GM23338 (cell line): ENCODE measurements around the gene ADAMTS14. TPM values are rescaled to one million over a fixed set of nuclear protein-coding genes. Genes with fewer than 3 reads are reported as not detected.

Experiments
- ATAC-seq: fragments of 200-7000 bp; cut with Tn5 transposase; 3 replicates; pipeline ENCODE4 v1.9.1; 2020
- DNase-seq: peaks from one replicate; pipeline ENCODE4 v3.0.0-alpha.2; 2015; ENCODE audit warnings: low spot score
- H2AFZ ChIP-seq: fragments of 200-600 bp; sonication (generic); 2 replicates; pipeline ENCODE4 v1.8.0; 2016; ENCODE audit warnings: antibody characterized with exemption, mild to moderate bottlenecking, moderate library complexity
- H3F3A ChIP-seq: fragments of 200-600 bp; sonication (generic); replicated peaks from 2 replicates; pipeline ENCODE4 v1.8.0; 2017; ENCODE audit warnings: antibody characterized with exemption, mixed run types, low read depth
- H3K27ac ChIP-seq: fragments of 200-600 bp; sonication (generic); 2 replicates; pipeline ENCODE4 v1.6.1; 2016; ENCODE audit warnings: low read depth
- H3K27me3 ChIP-seq: fragments of 200-600 bp; sonication (generic); 2 replicates; pipeline ENCODE4 v1.8.0; 2016; ENCODE audit warnings: mild to moderate bottlenecking, mixed run types, moderate library complexity; ENCODE audit not compliant: insufficient read depth
- H3K36me3 ChIP-seq: fragments of 200-600 bp; sonication (generic); 2 replicates; pipeline ENCODE4 v1.8.0; 2016; ENCODE audit warnings: mild to moderate bottlenecking; ENCODE audit not compliant: insufficient read depth
- H3K4me1 ChIP-seq: fragments of 200-600 bp; sonication (generic); 2 replicates; pipeline ENCODE4 v1.8.0; 2016; ENCODE audit warnings: mild to moderate bottlenecking, moderate library complexity; ENCODE audit not compliant: insufficient read depth
- H3K4me2 ChIP-seq: fragments of 200-600 bp; sonication (generic); 2 replicates; pipeline ENCODE4 v1.7.1; 2017; ENCODE audit warnings: mixed run types
- H3K4me3 ChIP-seq: fragments of 200-600 bp; sonication (generic); 2 replicates; pipeline ENCODE4 v1.6.1; 2016; ENCODE audit warnings: mixed run types
- H3K79me2 ChIP-seq: fragments of 200-600 bp; sonication (generic); replicated peaks from 2 replicates; pipeline ENCODE4 v1.8.0; 2017; ENCODE audit warnings: mild to moderate bottlenecking; ENCODE audit not compliant: insufficient read depth
- H3K9me2 ChIP-seq: fragments of 200-600 bp; sonication (generic); 2 replicates; pipeline ENCODE4 v1.8.0; 2017; ENCODE audit not compliant: insufficient read depth
- H4K20me1 ChIP-seq: fragments of 200-600 bp; sonication (generic); replicated peaks from 2 replicates; pipeline ENCODE4 v1.8.0; 2017; ENCODE audit warnings: mild to moderate bottlenecking; ENCODE audit not compliant: insufficient read depth
- H3K27ac Mint-ChIP-seq: 2 replicates; pipeline ENCODE4 v1.8.0; 2020; ENCODE audit warnings: inconsistent platforms, mild to moderate bottlenecking, moderate library complexity, mixed read lengths
- H3K27me3 Mint-ChIP-seq: 3 replicates; pipeline ENCODE4 v1.8.0; 2022; ENCODE audit warnings: low read depth, mild to moderate bottlenecking, moderate library complexity, mixed read lengths, inconsistent platforms; ENCODE audit not compliant: insufficient read depth, poor library complexity
- H3K36me3 Mint-ChIP-seq: 3 replicates; pipeline ENCODE4 v1.8.0; 2021; ENCODE audit warnings: low read depth, mild to moderate bottlenecking, inconsistent platforms, moderate library complexity, mixed read lengths
- H3K4me1 Mint-ChIP-seq: 3 replicates; pipeline ENCODE4 v1.8.0; 2020; ENCODE audit warnings: mild to moderate bottlenecking, inconsistent platforms, mixed read lengths
- H3K4me3 Mint-ChIP-seq: 3 replicates; pipeline ENCODE4 v1.8.0; 2021; ENCODE audit warnings: moderate library complexity, mild to moderate bottlenecking, inconsistent platforms, mixed read lengths
- H3K9me3 Mint-ChIP-seq: 3 replicates; pipeline ENCODE4 v1.8.0; 2020; ENCODE audit warnings: moderate library complexity, mild to moderate bottlenecking, inconsistent platforms, mixed read lengths
- CREB1 ChIP-seq: fragments of 250-450 bp; sonication (Bioruptor Pico); IDR thresholded peaks from 2 replicates; pipeline ENCODE4 v1.5.0; 2020; ENCODE audit warnings: low read depth, mild to moderate bottlenecking, moderate library complexity
- JUNB ChIP-seq: IDR thresholded peaks from one replicate; pipeline ENCODE4 v1.6.1; 2016; ENCODE audit warnings: antibody characterized with exemption; ENCODE audit not compliant: unreplicated experiment
- POLR2AphosphoS5 ChIP-seq: IDR thresholded peaks from 2 replicates; pipeline ENCODE4 v1.6.1; 2016; ENCODE audit warnings: antibody characterized with exemption, low read depth
- polyA plus RNA-seq: library from polyadenylated mRNA; unstranded; fragments of >200 nt; fragmentation: Nextera tagmentation; extraction: Ambion mirVana; gene quantifications from 2 replicates; pipeline ENCODE4 v1.2.1, GENCODE V29; 2016
- total RNA-seq: library from RNA; depleted of rRNA; stranded (reverse); fragments of >200 nt; shearing (Covaris generic); gene quantifications from 2 replicates; pipeline ENCODE4 v1.2.3, GENCODE V29; 2014
- TF ChIP-seq, protein P1 (sequence below): fragments of 250-450 bp; sonication (Bioruptor Pico); IDR thresholded peaks from 2 replicates; pipeline ENCODE4 v1.5.0; 2020; ENCODE audit warnings: mild to moderate bottlenecking, moderate library complexity
- TF ChIP-seq, protein P2 (sequence below), 2 experiments: fragments of 200-600 bp in 1 of 2; sonication (generic) in 1 of 2; conservative IDR thresholded peaks; 2 replicates each; pipeline versions ENCODE4 v1.5.1 to v1.6.1; 2016 to 2017; ENCODE audit warnings: antibody characterized with exemption in 2 of 2, low read depth in 2 of 2, mild to moderate bottlenecking in 2 of 2, moderate library complexity in 1 of 2

The ADAMTS14 gene
- total and polyA plus RNA-seq, 2 experiments from 2014 or later: 1.9 to 2.1 TPM

DNA sequence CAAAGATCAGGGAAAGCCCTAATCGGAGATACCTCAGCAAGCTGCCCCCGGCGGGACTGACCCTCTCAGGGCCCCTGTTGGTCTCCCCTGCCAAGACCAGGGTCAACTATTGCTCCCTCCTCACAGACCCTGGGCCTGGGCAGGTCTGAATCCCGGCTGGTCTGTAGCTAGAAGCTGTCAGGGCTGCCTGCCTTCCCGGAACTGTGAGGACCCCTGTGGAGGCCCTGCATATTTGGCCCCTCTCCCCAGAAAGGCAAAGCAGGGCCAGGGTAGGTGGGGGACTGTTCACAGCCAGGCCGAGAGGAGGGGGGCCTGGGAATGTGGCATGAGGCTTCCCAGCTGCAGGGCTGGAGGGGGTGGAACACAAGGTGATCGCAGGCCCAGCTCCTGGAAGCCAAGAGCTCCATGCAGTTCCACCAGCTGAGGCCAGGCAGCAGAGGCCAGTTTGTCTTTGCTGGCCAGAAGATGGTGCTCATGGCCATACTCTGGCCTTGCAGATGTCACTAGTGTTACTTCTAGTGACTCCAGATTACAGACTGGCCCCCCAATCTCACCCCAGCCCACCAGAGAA lies 88.8 kb downstream of the ADAMTS14 start (continued):
- TF ChIP-seq, protein P1, sequence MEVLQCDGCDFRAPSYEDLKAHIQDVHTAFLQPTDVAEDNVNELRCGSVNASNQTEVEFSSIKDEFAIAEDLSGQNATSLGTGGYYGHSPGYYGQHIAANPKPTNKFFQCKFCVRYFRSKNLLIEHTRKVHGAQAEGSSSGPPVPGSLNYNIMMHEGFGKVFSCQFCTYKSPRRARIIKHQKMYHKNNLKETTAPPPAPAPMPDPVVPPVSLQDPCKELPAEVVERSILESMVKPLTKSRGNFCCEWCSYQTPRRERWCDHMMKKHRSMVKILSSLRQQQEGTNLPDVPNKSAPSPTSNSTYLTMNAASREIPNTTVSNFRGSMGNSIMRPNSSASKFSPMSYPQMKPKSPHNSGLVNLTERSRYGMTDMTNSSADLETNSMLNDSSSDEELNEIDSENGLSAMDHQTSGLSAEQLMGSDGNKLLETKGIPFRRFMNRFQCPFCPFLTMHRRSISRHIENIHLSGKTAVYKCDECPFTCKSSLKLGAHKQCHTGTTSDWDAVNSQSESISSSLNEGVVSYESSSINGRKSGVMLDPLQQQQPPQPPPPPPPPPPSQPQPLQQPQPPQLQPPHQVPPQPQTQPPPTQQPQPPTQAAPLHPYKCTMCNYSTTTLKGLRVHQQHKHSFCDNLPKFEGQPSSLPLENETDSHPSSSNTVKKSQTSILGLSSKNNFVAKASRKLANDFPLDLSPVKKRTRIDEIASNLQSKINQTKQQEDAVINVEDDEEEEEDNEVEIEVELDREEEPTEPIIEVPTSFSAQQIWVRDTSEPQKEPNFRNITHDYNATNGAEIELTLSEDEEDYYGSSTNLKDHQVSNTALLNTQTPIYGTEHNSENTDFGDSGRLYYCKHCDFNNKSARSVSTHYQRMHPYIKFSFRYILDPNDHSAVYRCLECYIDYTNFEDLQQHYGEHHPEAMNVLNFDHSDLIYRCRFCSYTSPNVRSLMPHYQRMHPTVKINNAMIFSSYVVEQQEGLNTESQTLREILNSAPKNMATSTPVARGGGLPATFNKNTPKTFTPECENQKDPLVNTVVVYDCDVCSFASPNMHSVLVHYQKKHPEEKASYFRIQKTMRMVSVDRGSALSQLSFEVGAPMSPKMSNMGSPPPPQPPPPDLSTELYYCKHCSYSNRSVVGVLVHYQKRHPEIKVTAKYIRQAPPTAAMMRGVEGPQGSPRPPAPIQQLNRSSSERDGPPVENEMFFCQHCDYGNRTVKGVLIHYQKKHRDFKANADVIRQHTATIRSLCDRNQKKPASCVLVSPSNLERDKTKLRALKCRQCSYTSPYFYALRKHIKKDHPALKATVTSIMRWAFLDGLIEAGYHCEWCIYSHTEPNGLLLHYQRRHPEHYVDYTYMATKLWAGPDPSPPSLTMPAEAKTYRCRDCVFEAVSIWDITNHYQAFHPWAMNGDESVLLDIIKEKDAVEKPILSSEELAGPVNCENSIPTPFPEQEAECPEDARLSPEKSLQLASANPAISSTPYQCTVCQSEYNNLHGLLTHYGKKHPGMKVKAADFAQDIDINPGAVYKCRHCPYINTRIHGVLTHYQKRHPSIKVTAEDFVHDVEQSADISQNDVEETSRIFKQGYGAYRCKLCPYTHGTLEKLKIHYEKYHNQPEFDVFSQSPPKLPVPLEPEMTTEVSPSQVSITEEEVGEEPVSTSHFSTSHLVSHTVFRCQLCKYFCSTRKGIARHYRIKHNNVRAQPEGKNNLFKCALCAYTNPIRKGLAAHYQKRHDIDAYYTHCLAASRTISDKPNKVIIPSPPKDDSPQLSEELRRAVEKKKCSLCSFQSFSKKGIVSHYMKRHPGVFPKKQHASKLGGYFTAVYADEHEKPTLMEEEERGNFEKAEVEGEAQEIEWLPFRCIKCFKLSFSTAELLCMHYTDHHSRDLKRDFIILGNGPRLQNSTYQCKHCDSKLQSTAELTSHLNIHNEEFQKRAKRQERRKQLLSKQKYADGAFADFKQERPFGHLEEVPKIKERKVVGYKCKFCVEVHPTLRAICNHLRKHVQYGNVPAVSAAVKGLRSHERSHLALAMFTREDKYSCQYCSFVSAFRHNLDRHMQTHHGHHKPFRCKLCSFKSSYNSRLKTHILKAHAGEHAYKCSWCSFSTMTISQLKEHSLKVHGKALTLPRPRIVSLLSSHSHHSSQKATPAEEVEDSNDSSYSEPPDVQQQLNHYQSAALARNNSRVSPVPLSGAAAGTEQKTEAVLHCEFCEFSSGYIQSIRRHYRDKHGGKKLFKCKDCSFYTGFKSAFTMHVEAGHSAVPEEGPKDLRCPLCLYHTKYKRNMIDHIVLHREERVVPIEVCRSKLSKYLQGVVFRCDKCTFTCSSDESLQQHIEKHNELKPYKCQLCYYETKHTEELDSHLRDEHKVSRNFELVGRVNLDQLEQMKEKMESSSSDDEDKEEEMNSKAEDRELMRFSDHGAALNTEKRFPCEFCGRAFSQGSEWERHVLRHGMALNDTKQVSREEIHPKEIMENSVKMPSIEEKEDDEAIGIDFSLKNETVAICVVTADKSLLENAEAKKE (CRISPR knock-in tag): peak; percentile 73

- no peaks in the 10 kb centered on the region for H3K36me3 ChIP-seq
- no peaks in the 10 kb centered on the region for H4K20me1 ChIP-seq
- H3K4me1 ChIP-seq: peaks cover 10% of the 10 kb centered on the region; the same call in 1 of the 2 replicates
- H3K27me3 ChIP-seq: no peaks in the 10 kb centered on the region
- H3K36me3 Mint-ChIP-seq: peaks cover 17% of the 10 kb centered on the region; the same call in 2 of the 3 replicates
- no peaks in the 10 kb centered on the region for H3K9me2 ChIP-seq
- peaks cover 25% of the 10 kb centered on the region for H3K9me3 Mint-ChIP-seq
- peaks cover 7% of the 10 kb centered on the region for H3K27me3 Mint-ChIP-seq
- H3K4me3 Mint-ChIP-seq: no peak overlapping the region
- H3F3A ChIP-seq: no peaks in the 10 kb centered on the region
- no peak overlapping the region for H3K27ac ChIP-seq
- DNase-seq (no peak), ATAC-seq (no peak)
- H3K4me1 Mint-ChIP-seq: peaks cover 24% of the 10 kb centered on the region
- H3K4me3 ChIP-seq: no peak overlapping the region
- peak overlapping the region; percentile 44; the same call in 1 of the 2 replicates for H3K27ac Mint-ChIP-seq
- no peak overlapping the region for H3K4me2 ChIP-seq
- H3K79me2 ChIP-seq: no peaks in the 10 kb centered on the region
- H2AFZ ChIP-seq: no peak overlapping the region
- no peak for TF ChIP-seq POLR2AphosphoS5
- no peak for TF ChIP-seq JUNB
- no peak for TF ChIP-seq CREB1 (CRISPR knock-in tag)
- TF ChIP-seq, protein P2, sequence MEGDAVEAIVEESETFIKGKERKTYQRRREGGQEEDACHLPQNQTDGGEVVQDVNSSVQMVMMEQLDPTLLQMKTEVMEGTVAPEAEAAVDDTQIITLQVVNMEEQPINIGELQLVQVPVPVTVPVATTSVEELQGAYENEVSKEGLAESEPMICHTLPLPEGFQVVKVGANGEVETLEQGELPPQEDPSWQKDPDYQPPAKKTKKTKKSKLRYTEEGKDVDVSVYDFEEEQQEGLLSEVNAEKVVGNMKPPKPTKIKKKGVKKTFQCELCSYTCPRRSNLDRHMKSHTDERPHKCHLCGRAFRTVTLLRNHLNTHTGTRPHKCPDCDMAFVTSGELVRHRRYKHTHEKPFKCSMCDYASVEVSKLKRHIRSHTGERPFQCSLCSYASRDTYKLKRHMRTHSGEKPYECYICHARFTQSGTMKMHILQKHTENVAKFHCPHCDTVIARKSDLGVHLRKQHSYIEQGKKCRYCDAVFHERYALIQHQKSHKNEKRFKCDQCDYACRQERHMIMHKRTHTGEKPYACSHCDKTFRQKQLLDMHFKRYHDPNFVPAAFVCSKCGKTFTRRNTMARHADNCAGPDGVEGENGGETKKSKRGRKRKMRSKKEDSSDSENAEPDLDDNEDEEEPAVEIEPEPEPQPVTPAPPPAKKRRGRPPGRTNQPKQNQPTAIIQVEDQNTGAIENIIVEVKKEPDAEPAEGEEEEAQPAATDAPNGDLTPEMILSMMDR (conservative IDR thresholded peaks at IDR 0.05; ENCODE audit: low read depth in 2 of 2): no peak
- TF ChIP-seq, protein P1 (CRISPR knock-in tag): no peak
These were observed 89.5 kb downstream of the ADAMTS14 start for GRCh38 chr10:70761727-70762350.
